Smooth muscle cell of the coronary artery (primary cell): ENCODE results near the gene OR1L4. TPM values are rescaled to one million over a fixed set of nuclear protein-coding genes. Genes with fewer than 3 reads are reported as not detected.

ENCODE experiments used
- total RNA-seq: library from RNA; depleted of rRNA; stranded (reverse); fragments of >200 nt; gene quantifications from 2 replicates; pipeline ENCODE4 v1.2.3, GENCODE V29; 2014; ENCODE audit warnings: low replicate concordance

The OR1L4 gene, protein sequence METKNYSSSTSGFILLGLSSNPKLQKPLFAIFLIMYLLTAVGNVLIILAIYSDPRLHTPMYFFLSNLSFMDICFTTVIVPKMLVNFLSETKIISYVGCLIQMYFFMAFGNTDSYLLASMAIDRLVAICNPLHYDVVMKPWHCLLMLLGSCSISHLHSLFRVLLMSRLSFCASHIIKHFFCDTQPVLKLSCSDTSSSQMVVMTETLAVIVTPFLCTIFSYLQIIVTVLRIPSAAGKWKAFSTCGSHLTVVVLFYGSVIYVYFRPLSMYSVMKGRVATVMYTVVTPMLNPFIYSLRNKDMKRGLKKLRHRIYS
- not detected in 2 replicates for total RNA-seq

DNA sequence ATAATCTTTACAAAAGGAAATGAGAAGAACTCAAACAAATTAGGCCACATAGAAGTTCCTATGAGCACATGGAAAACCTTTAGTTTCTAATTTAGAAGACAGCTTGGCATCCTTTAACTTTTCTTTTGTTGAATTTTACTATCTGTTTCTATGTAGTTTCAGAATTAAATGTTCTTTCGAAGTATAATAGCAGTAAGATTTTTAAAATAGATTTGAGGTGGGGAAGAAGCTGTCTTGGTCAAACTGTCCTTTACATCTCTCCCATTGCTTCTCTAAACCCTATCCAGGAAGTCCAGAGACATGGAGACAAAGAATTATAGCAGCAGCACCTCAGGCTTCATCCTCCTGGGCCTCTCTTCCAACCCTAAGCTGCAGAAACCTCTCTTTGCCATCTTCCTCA lies at the start of gene OR1L4:
OR1L4 (plus strand) TSS at position 301 of the 400 bp plus-strand sequence; CDS start at position 301, 0 bp downstream.

DNA sequence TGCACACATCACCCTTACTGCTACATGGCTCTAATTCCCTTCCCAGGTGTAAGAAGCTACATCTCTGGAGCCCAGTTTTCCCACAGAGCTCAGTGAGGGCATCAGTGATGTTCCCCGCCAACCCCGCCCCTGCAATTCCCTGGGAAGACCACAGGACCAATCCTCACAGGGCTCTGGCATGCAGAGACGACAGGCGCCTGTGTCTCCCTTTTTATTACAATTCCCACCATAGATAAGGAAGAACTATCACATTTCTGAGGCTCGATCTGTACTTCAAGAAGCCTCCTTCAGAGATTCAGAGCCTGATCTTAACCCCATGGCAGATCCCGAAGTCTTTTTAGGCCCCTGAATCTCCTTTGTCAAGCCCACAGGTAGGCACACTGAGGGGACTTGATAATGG lies 18.2 kb downstream of the OR1L4 start, which contains the start of gene OR1L6:
OR1L6 (plus strand) TSS at position 301 of the 400 bp plus-strand sequence. CDS start 7,545 bp downstream, outside the sequence.

Other genes with a start within 250 kb of the OR1L4 start
- not detected in 2 replicates for gene OR1J1, start 246.1 kb upstream of the OR1L4 start, total RNA-seq
- 0.30 and 1.2 TPM in 2 replicates for gene OR1J2, start 213.2 kb upstream of the OR1L4 start, total RNA-seq
- gene OR1J4, start 204.8 kb upstream of the OR1L4 start, total RNA-seq: 0.15 and 0.59 TPM in 2 replicates
- 0.12 TPM in 1 of 2 replicates, not detected in the other for gene OR1N1, start 196.7 kb upstream of the OR1L4 start, total RNA-seq
- gene OR1N2, start 170.9 kb upstream of the OR1L4 start, total RNA-seq: 0.30 and 0.35 TPM in 2 replicates
- not detected in 2 replicates for gene OR1L8, start 140.6 kb upstream of the OR1L4 start, total RNA-seq
- 0.08 and 1.2 TPM in 2 replicates for gene OR1Q1, start 109.3 kb upstream of the OR1L4 start, total RNA-seq
- gene OR1B1, start 66.4 kb upstream of the OR1L4 start, total RNA-seq: 0.08 TPM in 1 of 2 replicates, not detected in the other
- gene OR1L1, start 62.3 kb upstream of the OR1L4 start, total RNA-seq: not detected in 2 replicates
- gene OR1L3, start 48.9 kb upstream of the OR1L4 start, total RNA-seq: not detected in 2 replicates
- gene OR1L6, start 18.3 kb downstream of the OR1L4 start, total RNA-seq: 0.23 TPM in 1 of 2 replicates, not detected in the other
- not detected in 2 replicates for gene OR5C1, start 64.9 kb downstream of the OR1L4 start, total RNA-seq
- not detected in 2 replicates for gene OR1K1, start 76.1 kb downstream of the OR1L4 start, total RNA-seq
- gene PDCL, start 104.6 kb downstream of the OR1L4 start, total RNA-seq: 41.3 and 79.8 TPM in 2 replicates
- 33.3 and 38.3 TPM in 2 replicates for gene RC3H2, start 181.4 kb downstream of the OR1L4 start, total RNA-seq
- 4.8 and 11.0 TPM in 2 replicates for gene ZBTB6, start 189.3 kb downstream of the OR1L4 start, total RNA-seq
- 1.4 and 1.8 TPM in 2 replicates for gene ZBTB26, start 207.5 kb downstream of the OR1L4 start, total RNA-seq
- 30.7 and 37.9 TPM in 2 replicates for gene RABGAP1, start 217.0 kb downstream of the OR1L4 start, total RNA-seq